GM18861 (cell line): ENCODE measurements around the gene CCDC201.
"Not testable (repeated sequence)": the region's sequence is repeated elsewhere in the genome, so short reads cannot be mapped to it uniquely, and the experiment has no call there.

ENCODE experiments used
- ATAC-seq: cut with Tn5 transposase; IDR thresholded peaks from one replicate; pipeline ENCODE4 v1.9.1; 2021; ENCODE audit not compliant: unreplicated experiment

The CCDC201 gene

GRCh38 chr7:45827731-45828130 lies 45.2 kb downstream of the CCDC201 start:
- not testable (repeated sequence) for ATAC-seq

- ATAC-seq: not testable (repeated sequence)
Observed at GRCh38 chr7:45826550-45826949, 46.3 kb downstream of the CCDC201 start.

GRCh38 chr7:45818763-45819162 lies 54.1 kb downstream of the CCDC201 start:
- not testable (repeated sequence) for ATAC-seq

GRCh38 chr7:45817913-45818312 lies 55.0 kb downstream of the CCDC201 start:
- ATAC-seq: not testable (repeated sequence)

GRCh38 chr7:45817016-45817415 lies 55.9 kb downstream of the CCDC201 start:
- not testable (repeated sequence) for ATAC-seq

- ATAC-seq: not testable (repeated sequence)
Observed at GRCh38 chr7:45814216-45815118, 58.4 kb downstream of the CCDC201 start.

- ATAC-seq: not testable (repeated sequence)
Observed at GRCh38 chr7:45813771-45814170, 59.1 kb downstream of the CCDC201 start.

- no peak for ATAC-seq
Observed at GRCh38 chr7:45812946-45813345, 59.9 kb downstream of the CCDC201 start.

GRCh38 chr7:45811652-45812234 lies 61.1 kb downstream of the CCDC201 start:
- not testable (repeated sequence) for ATAC-seq

- not testable (repeated sequence) for ATAC-seq
Observed at GRCh38 chr7:45810451-45811005, 62.4 kb downstream of the CCDC201 start.
